Kidney tubule cell (primary cell): ENCODE measurements around the gene HSPA1L.
"Not testable (repeated sequence)": the region's sequence is repeated elsewhere in the genome, so short reads cannot be mapped to it uniquely, and the experiment has no call there.

ENCODE experiments used
- DNase-seq: peaks from one replicate; pipeline ENCODE4 v3.0.0-alpha.2; 2018; ENCODE audit warnings: low spot score

HSPA1L gene

DNA sequence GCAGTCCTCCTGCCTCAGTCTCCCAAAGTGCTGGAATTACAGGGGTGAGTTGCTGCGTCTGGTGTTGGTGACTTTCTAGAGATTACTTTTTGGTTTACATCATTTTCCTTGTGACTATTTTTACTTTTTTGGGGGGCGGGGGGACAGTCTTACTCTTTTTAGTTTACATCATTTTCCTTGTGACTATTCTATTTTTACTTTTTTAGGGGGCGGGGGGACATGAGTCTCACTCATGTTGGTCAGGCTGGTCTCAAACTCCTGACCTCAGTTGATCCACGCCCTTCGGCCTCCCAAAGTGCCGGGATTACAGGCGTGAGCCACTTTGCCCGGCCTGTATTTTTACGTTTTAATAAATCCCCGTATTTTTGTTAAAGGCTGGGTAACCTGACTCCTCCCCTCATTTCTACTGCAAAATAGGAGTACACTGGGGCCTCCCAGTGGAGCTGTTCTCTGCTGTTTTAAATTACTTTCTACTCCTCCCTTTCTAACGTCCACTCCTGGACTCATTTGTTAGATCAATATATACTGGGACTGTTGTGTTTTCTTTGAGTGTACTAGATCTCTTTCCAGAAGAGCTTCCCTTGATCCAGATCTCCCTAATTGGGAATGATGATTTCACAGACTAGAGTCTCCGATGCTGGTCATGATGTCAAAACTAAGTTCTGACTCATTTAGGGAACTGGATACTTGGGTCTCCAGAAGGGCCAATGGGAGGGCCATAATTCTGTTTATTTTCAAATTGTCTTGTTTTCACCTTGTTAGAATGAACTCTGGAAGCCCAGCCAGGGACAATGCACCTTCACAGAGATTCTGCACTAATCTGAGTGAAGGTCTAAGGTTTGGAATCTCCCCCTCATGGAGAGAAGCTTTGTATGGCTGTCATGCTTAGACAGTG is 21.6 kb upstream of the HSPA1L start:
- no peak for DNase-seq

DNA sequence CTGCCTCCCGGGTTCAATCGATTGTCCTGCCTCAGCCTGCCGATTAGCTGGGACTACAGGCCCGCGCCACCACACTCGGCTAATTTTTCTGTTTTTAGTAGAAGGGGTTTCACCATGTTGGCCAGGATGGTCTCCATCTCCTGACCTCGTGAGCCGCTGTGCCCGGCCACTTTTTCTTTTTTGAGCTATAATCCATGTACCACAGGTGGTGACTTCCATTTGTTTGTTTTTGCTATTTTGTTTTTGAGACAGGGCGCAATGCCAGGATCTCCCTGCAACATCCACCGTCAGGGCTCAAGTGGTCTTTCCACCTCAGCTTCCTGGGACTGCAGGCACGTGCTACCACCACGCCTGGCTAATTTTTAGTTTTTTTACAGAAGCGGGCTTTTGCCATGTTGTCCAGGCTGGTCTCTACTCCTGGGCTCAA is 21.0 kb upstream of the HSPA1L start:
- DNase-seq, result no peak

- DNase-seq, result peak; percentile 90
Measured at GRCh38 chr6:31834367-31835250, 19.5 kb upstream of the HSPA1L start.

GRCh38 chr6:31831350-31832215 is 16.5 kb upstream of the HSPA1L start:
- no peak for DNase-seq

- DNase-seq, result no peak
Measured at GRCh38 chr6:31830886-31831335, 15.8 kb upstream of the HSPA1L start.

- peak; percentile 55 for DNase-seq
Measured at GRCh38 chr6:31829633-31830283, 14.7 kb upstream of the HSPA1L start.

- DNase-seq, result peak; percentile 100
Measured at GRCh38 chr6:31827286-31828079, 12.4 kb upstream of the HSPA1L start, which contains the start of gene HSPA1B. Gene HSPA1B (plus strand): TSS chr6:31827738. CDS start chr6:31827951, 213 bp downstream.

GRCh38 chr6:31826793-31827285 is 11.8 kb upstream of the HSPA1L start:
- peak; percentile 86 for DNase-seq

GRCh38 chr6:31825553-31825952 is 10.5 kb upstream of the HSPA1L start:
- DNase-seq, result no peak

- DNase-seq, result not testable (repeated sequence)
Measured at GRCh38 chr6:31823592-31824196, 8.6 kb upstream of the HSPA1L start.

DNA sequence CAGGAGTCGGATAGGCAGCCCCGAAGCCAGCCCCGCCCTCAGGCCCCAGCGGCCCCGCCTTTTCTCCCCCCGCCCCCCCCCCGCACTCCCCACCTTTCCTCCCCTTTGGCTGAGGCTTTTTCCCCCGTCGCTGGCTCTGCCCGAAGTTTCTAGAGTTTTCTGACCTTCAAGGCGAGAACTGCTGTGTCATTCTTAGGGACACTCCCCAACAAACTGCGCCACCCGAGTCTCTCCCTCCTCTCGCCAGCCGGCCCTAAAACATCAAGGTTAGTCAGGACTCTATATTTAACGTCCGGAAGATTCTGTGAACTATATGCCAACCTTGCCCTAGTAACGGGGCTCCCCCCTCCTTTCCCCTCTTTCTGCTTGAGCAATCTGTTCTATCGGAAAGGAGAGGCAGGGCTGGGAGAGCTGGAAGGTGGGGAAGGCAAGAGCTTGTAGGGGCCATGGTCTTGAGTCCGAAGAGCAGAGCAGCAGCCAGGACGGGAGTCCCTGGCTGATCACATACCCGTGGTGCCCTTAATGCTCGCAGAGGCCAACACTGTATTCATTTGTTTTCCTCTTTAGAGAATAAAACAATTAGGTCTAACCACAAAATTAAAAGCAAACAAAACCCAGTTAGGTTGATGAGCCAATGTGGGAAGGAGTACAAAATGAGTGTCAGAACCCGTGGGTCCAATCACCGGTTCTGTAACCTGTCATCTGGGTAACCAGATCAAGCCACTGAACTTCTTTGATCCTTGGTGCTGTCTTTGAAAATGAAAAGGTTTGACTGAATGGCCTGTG is 7.1 kb upstream of the HSPA1L start:
- DNase-seq, result peak; percentile 87

GRCh38 chr6:31821301-31822035 is 6.4 kb upstream of the HSPA1L start:
- peak; percentile 60 for DNase-seq

DNA sequence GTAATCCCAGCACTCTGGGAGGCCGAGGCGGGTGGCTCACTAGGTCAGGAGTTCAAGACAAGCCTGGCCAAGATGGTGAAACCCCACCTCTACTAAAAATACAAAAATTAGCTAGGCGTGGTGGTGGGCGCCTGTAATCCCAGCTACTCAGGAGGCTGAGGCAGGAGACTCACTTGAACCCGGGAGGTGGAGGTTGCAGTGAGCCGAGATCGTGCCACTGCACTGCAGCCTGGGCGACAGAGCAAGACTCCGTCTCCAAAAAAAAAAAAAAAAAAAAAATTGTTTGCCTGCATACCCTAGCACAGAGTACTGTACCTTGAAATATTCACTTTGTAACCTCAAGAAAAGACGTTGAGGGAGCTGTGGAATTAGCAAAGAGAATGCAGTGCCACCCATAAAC is 5.3 kb upstream of the HSPA1L start:
- DNase-seq, result not testable (repeated sequence)

DNA sequence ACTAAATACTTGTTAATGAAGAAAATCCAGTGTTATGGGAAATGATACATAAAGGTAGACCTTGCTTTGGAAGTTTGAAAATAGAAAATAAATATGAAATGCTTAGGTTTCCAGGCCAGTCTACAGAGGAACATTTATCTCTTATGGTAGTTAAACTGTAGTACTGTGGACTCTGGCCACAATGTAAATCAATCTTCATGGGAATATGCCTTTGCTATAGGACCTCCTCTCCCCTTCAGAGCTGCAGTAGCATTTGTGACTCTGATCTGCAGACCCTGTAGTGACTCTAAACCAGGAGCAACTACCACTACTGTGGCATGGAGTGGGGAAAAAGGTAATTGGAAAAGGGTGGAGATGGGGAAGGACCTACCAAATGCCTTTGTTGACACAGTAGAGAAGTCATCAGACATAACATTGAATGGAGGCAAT is 4.8 kb upstream of the HSPA1L start:
- no peak for DNase-seq

DNA sequence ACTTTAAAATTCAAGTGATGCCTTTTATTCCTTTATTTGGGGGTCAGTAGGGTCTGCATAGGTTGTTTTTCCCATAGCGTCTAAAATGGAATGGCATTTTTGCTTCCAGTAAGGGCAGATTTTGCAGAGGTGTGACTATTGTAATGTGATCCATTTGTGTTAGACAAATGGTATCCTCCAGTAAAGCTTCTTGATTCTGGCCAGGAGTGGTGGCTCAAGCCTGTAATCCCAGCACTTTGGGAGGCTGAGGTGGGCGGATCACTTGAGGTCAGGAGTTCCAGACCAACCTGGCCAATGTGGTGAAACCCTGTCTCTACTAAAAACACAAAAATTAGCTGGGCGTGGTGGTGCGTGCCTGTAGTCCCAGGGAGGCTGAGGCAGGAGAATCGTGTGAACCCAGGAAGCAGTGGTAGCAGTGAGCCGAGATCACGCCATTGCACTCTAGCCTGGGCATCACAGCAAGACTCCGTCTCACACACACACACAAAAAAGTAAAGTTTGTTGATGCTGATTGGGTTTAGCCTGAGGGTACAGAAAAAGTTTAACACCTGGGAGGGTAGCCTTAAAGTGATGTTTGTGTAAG is 2.9 kb upstream of the HSPA1L start:
- not testable (repeated sequence) for DNase-seq

DNA sequence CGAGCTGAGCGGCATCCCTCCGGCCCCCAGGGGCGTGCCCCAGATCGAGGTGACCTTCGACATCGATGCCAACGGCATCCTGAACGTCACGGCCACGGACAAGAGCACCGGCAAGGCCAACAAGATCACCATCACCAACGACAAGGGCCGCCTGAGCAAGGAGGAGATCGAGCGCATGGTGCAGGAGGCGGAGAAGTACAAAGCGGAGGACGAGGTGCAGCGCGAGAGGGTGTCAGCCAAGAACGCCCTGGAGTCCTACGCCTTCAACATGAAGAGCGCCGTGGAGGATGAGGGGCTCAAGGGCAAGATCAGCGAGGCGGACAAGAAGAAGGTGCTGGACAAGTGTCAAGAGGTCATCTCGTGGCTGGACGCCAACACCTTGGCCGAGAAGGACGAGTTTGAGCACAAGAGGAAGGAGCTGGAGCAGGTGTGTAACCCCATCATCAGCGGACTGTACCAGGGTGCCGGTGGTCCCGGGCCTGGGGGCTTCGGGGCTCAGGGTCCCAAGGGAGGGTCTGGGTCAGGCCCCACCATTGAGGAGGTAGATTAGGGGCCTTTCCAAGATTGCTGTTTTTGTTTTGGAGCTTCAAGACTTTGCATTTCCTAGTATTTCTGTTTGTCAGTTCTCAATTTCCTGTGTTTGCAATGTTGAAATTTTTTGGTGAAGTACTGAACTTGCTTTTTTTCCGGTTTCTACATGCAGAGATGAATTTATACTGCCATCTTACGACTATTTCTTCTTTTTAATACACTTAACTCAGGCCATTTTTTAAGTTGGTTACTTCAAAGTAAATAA is 2.2 kb upstream of the HSPA1L start:
- DNase-seq, result not testable (repeated sequence)

- DNase-seq, result peak; percentile 98
Measured at GRCh38 chr6:31814677-31815024, 432 bp downstream of the HSPA1L start.
